GM18951 (cell line): ENCODE results near the gene BANP.
"Not testable (repeated sequence)": the region's sequence is repeated elsewhere in the genome, so short reads cannot be mapped to it uniquely, and the experiment has no call there.

Experiments
- POLR2A ChIP-seq: IDR thresholded peaks from 4 replicates; pipeline ENCODE4 v1.6.1; 2011; ENCODE audit warnings: mild to moderate bottlenecking; ENCODE audit not compliant: insufficient read length, insufficient read depth; ENCODE audit errors: extremely low read depth
- in situ Hi-C: fragments of 300-500 bp; cut with MboI; formaldehyde crosslinking; loops from one replicate; pipeline ENCODE4 v1.12.0; 2022; ENCODE audit warnings: low sequenced_read_pairs, mixed read lengths, inconsistent platforms; ENCODE audit not compliant: unreplicated experiment

The BANP gene

GRCh38 chr16:87974178-87974577 is 22.9 kb downstream of the BANP start:
- no peak for TF ChIP-seq POLR2A
- in situ Hi-C loops, result loop anchor here (25.0 kb wide), 1 partner anchor 563 kb away; no protein-coding TSS in a partner anchor

GRCh38 chr16:87976665-87977064 is 25.4 kb downstream of the BANP start:
- in situ Hi-C loops, result no loop called here
- TF ChIP-seq POLR2A, result no peak

- in situ Hi-C loops, result no loop called here
- no peak for TF ChIP-seq POLR2A
Measured at GRCh38 chr16:87978127-87978526, 26.9 kb downstream of the BANP start.

- no peak for TF ChIP-seq POLR2A
- in situ Hi-C loops, result no loop called here
Measured at GRCh38 chr16:87979352-87979751, 28.1 kb downstream of the BANP start.

- in situ Hi-C loops, result not testable (repeated sequence)
Measured at GRCh38 chr16:87979911-87980630, 28.8 kb downstream of the BANP start.

GRCh38 chr16:87981376-87981775 is 30.1 kb downstream of the BANP start:
- in situ Hi-C loops, result not testable (repeated sequence)

- in situ Hi-C loops, result no loop called here
- no peak for TF ChIP-seq POLR2A
Measured at GRCh38 chr16:87982581-87983041, 31.4 kb downstream of the BANP start.

- in situ Hi-C loops, result not testable (repeated sequence)
Measured at GRCh38 chr16:87983072-87983736, 32.0 kb downstream of the BANP start.

GRCh38 chr16:87983737-87984097 is 32.5 kb downstream of the BANP start:
- in situ Hi-C loops, result not testable (repeated sequence)

- in situ Hi-C loops, result not testable (repeated sequence)
Measured at GRCh38 chr16:87984180-87984579, 32.9 kb downstream of the BANP start.

GRCh38 chr16:87984632-87985267 is 33.5 kb downstream of the BANP start:
- in situ Hi-C loops, result no loop called here
- no peak for TF ChIP-seq POLR2A

GRCh38 chr16:87985493-87985892 is 34.3 kb downstream of the BANP start:
- in situ Hi-C loops, result not testable (repeated sequence)

- in situ Hi-C loops, result not testable (repeated sequence)
Measured at GRCh38 chr16:87986361-87986849, 35.2 kb downstream of the BANP start.

GRCh38 chr16:87988596-87988995 is 37.4 kb downstream of the BANP start:
- in situ Hi-C loops, result not testable (repeated sequence)

GRCh38 chr16:87990254-87990653 is 39.0 kb downstream of the BANP start:
- in situ Hi-C loops, result not testable (repeated sequence)

GRCh38 chr16:87992142-87992541 is 40.9 kb downstream of the BANP start:
- in situ Hi-C loops, result not testable (repeated sequence)
